Esophagus squamous epithelium (tissue), 5 donors: ENCODE results near the gene FGFR3. TPM values are rescaled to one million over a fixed set of nuclear protein-coding genes. Genes with fewer than 3 reads are reported as not detected.

Experiments used
- DNase-seq: peaks from one replicate; lab custom pipeline; 2025; lab: John Stamatoyannopoulos, UW
- H3K27ac ChIP-seq, 4 donors: fragments of 200-600 bp; sonication (generic); one replicate each; pipeline ENCODE4 v1.5.1; 2016 to 2019; ENCODE audit warnings: mild to moderate bottlenecking in 1 of 4
- H3K27me3 ChIP-seq, 4 donors: fragments of 200-600 bp; sonication (generic); 1 replicate in 3 of 4; 2 replicates in 1 of 4; pipeline versions ENCODE4 v1.5.1 to v1.6.0; 2017 to 2021; ENCODE audit warnings: antibody characterized with exemption in 1 of 4
- H3K36me3 ChIP-seq, 3 donors: fragments of 200-600 bp; sonication (generic); one replicate each; pipeline ENCODE4 v1.5.1; 2016 to 2019
- H3K4me1 ChIP-seq, 3 donors: fragments of 200-600 bp; sonication (generic); one replicate each; pipeline ENCODE4 v1.5.1; 2017 to 2019
- H3K4me3 ChIP-seq, 4 donors: fragments of 200-600 bp; sonication (generic); 1 replicate in 3 of 4; 2 replicates in 1 of 4; pipeline ENCODE4 v1.5.1; 2016 to 2019; ENCODE audit warnings: mild to moderate bottlenecking in 2 of 4, moderate library complexity in 1 of 4
- H3K9me3 ChIP-seq, 3 donors: fragments of 200-600 bp; sonication (generic); one replicate each; pipeline ENCODE4 v1.5.1; 2016 to 2019
- POLR2A ChIP-seq, 4 donors: fragments of 450-650 bp; IDR thresholded peaks; one replicate each; pipeline ENCODE4 v1.6.1; 2017; ENCODE audit warnings: antibody characterized with exemption in 4 of 4, mild to moderate bottlenecking in 4 of 4, moderate library complexity in 3 of 4
- WGBS, 2 donors: methylation state at CpG; one replicate each; pipeline ENCODE4 v1.1.5; 2018; 5-methylcytosine and 5-hydroxymethylcytosine counted together
- intact Hi-C: fragments of 100-400 bp; cut with DNase I; formaldehyde crosslinking; loops from one replicate; pipeline ENCODE4 v1.15.0; 2022
- total RNA-seq, 4 donors: library from RNA; depleted of rRNA; stranded (reverse); fragments of >200 nt; gene quantifications; one replicate each; pipeline ENCODE4 v1.1.0, GENCODE V29; 2016
- TF ChIP-seq, protein P1 (sequence below), 6 experiments: fragments of 450-650 bp in 4 of 6; fragments of 200-600 bp in 2 of 6; sonication (generic) in 2 of 6; IDR thresholded peaks; one replicate each; pipeline ENCODE4 v1.5.1; 2016 to 2019; ENCODE audit warnings: antibody characterized with exemption in 6 of 6, mild to moderate bottlenecking in 4 of 6, moderate library complexity in 4 of 6
- donor health status: DM: yes; HTN: yes; CAD: no.

FGFR3 gene
- total RNA-seq: 100 to 1,000 TPM; 175 to 307 (median 223) TPM

DNA sequence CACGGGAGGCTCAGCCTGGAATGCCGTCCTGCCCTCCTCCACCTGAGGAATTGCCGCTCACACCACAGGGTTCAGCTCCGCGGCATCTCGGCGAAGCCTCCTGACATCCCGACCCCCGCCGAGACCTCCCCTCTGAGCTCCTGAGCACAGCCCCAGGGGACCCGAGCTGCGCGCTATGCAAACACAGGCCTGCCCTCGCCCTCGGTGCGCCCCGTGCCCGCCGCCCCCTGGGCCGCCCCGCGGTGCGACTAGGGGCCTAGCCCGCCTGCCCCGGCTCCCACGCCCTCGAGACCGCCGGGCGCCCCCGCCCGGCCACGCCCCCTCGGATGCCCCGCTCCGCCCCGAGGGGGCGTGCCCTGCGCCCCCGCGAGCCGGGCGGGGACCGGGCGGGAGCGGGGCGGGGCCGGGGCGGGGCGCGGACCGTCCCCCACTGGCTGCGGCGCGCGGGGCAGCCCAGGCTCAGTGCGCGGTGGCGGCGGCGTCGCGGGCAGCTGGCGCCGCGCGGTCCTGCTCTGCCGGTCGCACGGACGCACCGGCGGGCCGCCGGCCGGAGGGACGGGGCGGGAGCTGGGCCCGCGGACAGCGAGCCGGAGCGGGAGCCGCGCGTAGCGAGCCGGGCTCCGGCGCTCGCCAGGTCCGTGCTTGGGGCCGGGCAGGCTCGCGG is at the start of gene FGFR3:
TSS of gene FGFR3 (plus strand) at position 462 of the 664 bp plus-strand sequence. CDS start 642 bp downstream, outside the sequence.
- no peak for DNase-seq
- H3K36me3 ChIP-seq: peaks cover 0 to 22% (median 0%) of the 10 kb centered on the region in 3 donors
- intact Hi-C loops: no loop called here
- peak in 2 of 4 donors; percentile 50 to 79 for TF ChIP-seq POLR2A (IDR thresholded peaks at IDR 0.05)
- TF ChIP-seq, protein P1, sequence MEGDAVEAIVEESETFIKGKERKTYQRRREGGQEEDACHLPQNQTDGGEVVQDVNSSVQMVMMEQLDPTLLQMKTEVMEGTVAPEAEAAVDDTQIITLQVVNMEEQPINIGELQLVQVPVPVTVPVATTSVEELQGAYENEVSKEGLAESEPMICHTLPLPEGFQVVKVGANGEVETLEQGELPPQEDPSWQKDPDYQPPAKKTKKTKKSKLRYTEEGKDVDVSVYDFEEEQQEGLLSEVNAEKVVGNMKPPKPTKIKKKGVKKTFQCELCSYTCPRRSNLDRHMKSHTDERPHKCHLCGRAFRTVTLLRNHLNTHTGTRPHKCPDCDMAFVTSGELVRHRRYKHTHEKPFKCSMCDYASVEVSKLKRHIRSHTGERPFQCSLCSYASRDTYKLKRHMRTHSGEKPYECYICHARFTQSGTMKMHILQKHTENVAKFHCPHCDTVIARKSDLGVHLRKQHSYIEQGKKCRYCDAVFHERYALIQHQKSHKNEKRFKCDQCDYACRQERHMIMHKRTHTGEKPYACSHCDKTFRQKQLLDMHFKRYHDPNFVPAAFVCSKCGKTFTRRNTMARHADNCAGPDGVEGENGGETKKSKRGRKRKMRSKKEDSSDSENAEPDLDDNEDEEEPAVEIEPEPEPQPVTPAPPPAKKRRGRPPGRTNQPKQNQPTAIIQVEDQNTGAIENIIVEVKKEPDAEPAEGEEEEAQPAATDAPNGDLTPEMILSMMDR (IDR thresholded peaks at IDR 0.05): no peak
- H3K27me3 ChIP-seq: peaks cover 0 to 42% (median 0%) of the 10 kb centered on the region in 4 donors
- H3K9me3 ChIP-seq: no peaks in the 10 kb centered on the region
- H3K4me1 ChIP-seq: peaks cover 41 to 79% (median 44%) of the 10 kb centered on the region in 3 donors
- no CpG with 5 or more reads among the region's 95 CpGs for WGBS, 2 donors
- peak within 1 kb of the TSS; percentile 71 to 86 (median 82) for H3K4me3 ChIP-seq
- H3K27ac ChIP-seq: peak within 1 kb of the TSS; percentile 55 to 90 (median 84)

DNA sequence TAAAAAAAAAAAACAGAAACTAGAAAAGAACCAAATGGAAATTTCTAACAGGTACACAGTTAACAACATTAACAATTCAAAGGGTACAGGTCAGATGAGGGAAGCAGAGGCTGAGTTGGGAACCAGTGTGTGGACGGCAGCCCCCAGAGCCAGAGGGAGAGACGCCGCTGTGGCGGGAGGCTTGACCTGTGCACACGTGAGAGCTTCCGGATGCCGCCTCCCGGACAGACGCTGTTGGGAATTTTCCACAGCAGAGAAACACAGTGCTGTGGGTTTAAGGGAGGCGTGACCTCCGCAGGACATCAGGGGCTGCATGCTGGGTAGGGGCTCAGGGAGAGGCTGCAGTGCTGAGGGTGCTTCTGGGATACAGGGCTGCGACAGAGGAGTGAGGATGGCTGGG is 49.5 kb upstream of the FGFR3 start:
- TF ChIP-seq, protein P1 (IDR thresholded peaks at IDR 0.05): no peak
- no peak for TF ChIP-seq POLR2A (IDR thresholded peaks at IDR 0.05)
- no peak for DNase-seq
- peaks cover 0 to 10% (median 0%) of the 10 kb centered on the region in 4 donors for H3K27me3 ChIP-seq
- H3K4me3 ChIP-seq: no peak overlapping the region
- H3K36me3 ChIP-seq: peaks cover 5 to 61% (median 8%) of the 10 kb centered on the region in 3 donors
- peaks cover 0 to 9% (median 6%) of the 10 kb centered on the region in 3 donors for H3K9me3 ChIP-seq
- H3K27ac ChIP-seq: no peak overlapping the region
- H3K4me1 ChIP-seq: peaks cover 5 to 11% (median 5%) of the 10 kb centered on the region in 3 donors
- 77 to 89% methylated on average over 9 to 12 of the region's 12 CpGs for WGBS, 2 donors
- intact Hi-C loops: no loop called here

DNA sequence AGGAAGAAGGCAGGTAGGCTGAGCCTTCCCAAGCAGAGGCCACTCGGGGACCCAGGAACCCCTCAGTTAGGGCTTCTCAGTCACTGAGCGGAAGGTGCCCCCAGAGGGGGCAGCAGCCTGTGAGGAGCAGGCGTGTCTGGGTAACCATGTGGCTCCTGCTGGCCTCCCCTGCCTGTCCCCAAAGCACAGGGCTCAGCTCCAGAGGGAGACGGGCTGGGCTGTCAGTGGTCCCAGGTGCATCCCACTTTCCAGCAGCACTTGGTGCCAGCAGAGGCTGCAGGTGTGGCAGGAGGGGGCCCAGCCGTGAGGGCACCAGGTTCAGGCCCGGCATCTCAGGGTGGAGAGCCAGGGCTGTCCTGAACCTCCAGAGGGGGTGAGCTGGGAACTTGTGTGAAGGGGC is 49.1 kb upstream of the FGFR3 start:
- intact Hi-C loops: no loop called here
- peaks cover 7 to 16% (median 8%) of the 10 kb centered on the region in 3 donors for H3K4me1 ChIP-seq
- peaks cover 0 to 5% (median 4%) of the 10 kb centered on the region in 3 donors for H3K9me3 ChIP-seq
- H3K27me3 ChIP-seq: peaks cover 0 to 10% (median 0%) of the 10 kb centered on the region in 4 donors
- no peak overlapping the region for H3K4me3 ChIP-seq
- TF ChIP-seq, protein P1 (IDR thresholded peaks at IDR 0.05): no peak
- no peak for TF ChIP-seq POLR2A (IDR thresholded peaks at IDR 0.05)
- 80% methylated on average over 1 of the region's 6 CpGs; no CpG with 5 or more reads in 1 of the 2 donors for WGBS, 2 donors
- no peak overlapping the region for H3K27ac ChIP-seq
- H3K36me3 ChIP-seq: peaks cover 5 to 56% (median 8%) of the 10 kb centered on the region in 3 donors
- no peak for DNase-seq

DNA sequence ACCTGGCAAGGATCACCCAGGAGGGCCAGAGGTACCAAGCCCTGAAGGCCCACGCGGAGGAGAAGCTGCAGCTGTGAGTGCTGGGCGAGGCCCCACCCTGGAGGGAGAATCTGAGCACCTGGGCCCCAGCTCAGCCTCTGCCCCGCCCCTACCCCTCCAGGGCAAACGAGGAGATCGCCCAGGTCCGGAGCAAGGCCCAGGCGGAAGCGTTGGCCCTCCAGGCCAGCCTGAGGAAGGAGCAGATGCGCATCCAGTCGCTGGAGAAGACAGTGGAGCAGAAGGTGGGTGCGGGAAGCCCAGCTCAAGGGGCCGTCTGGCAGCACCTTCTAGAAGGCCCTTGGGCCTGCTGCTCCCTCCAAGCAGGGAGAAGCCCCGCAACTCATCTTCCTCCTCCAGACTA is 48.5 kb upstream of the FGFR3 start:
- no peak overlapping the region for H3K4me3 ChIP-seq
- no peaks in the 10 kb centered on the region for H3K9me3 ChIP-seq
- no peak overlapping the region for H3K27ac ChIP-seq
- H3K36me3 ChIP-seq: peaks cover 5 to 51% (median 8%) of the 10 kb centered on the region in 3 donors
- TF ChIP-seq, protein P1 (IDR thresholded peaks at IDR 0.05): no peak
- no peak for TF ChIP-seq POLR2A (IDR thresholded peaks at IDR 0.05)
- intact Hi-C loops: no loop called here
- WGBS, 2 donors: 65 to 100% methylated on average over 1 to 9 of the region's 14 CpGs
- H3K4me1 ChIP-seq: peaks cover 7 to 19% (median 8%) of the 10 kb centered on the region in 3 donors
- H3K27me3 ChIP-seq: peaks cover 0 to 10% (median 0%) of the 10 kb centered on the region in 4 donors
- DNase-seq: no peak

DNA sequence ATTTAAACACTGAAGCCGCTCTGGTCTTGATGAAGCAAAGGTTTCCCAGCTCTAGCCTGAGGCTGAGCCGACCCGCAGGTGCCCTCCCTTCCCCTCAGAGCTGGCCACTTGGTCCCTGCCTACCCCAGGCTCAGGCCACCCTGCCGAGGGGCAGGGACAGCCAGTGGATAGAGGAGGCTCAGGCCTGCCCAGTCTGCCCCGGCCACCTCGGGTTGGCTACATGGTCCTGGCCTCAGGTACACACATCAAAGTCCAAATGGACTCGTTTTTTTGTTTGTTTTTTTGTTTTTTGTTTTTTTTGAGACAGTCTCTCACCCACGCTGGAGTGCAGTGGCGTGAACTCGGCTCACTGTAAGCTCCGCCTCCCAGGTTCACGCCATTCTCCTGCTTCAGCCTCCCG is 47.9 kb upstream of the FGFR3 start:
- Histone ChIP-seq H3K36me3 (peaks cover 5 to 45% (median 8%) of the 10 kb centered on the region in 3 donors), H3K27me3 (peaks cover 0 to 10% (median 0%) of the 10 kb centered on the region in 4 donors), H3K4me3 (no peak overlapping the region), H3K27ac (no peak overlapping the region), H3K4me1 (peaks cover 7 to 25% (median 8%) of the 10 kb centered on the region in 3 donors), H3K9me3 (no peaks in the 10 kb centered on the region)
- 82 to 90% methylated on average over 8 to 13 of the region's 13 CpGs for WGBS, 2 donors
- intact Hi-C loops: loop anchor here (5.0 kb wide), 2 partner anchors 67 to 157 kb away; no protein-coding TSS in a partner anchor
- no peak for TF ChIP-seq POLR2A (IDR thresholded peaks at IDR 0.05)
- TF ChIP-seq, protein P1 (IDR thresholded peaks at IDR 0.05): no peak
- no peak for DNase-seq
